SJCRH30 (cell line): ENCODE results near the gene ZBTB32. TPM values are rescaled to one million over a fixed set of nuclear protein-coding genes. Genes with fewer than 3 reads are reported as not detected.
"Not testable (repeated sequence)": the region's sequence is repeated elsewhere in the genome, so short reads cannot be mapped to it uniquely, and the experiment has no call there.

ENCODE experiments used
- DNase-seq, 2 experiments: peaks; one replicate each; pipeline ENCODE4 v3.0.0-alpha.2; 2015 to 2020
- H3K27ac ChIP-seq: fragments of 250-450 bp; sonication (Bioruptor Pico); 2 replicates; pipeline ENCODE4 v1.5.1; 2020; ENCODE audit warnings: mild to moderate bottlenecking, moderate library complexity
- H3K27me3 ChIP-seq: fragments of 250-450 bp; sonication (Bioruptor Pico); 2 replicates; pipeline ENCODE4 v1.5.1; 2020; ENCODE audit warnings: mild to moderate bottlenecking, moderate library complexity
- H3K36me3 ChIP-seq: fragments of 250-450 bp; sonication (Bioruptor Pico); 2 replicates; pipeline ENCODE4 v1.5.1; 2020; ENCODE audit warnings: mild to moderate bottlenecking, moderate library complexity
- H3K4me1 ChIP-seq: fragments of 250-450 bp; sonication (Bioruptor Pico); 2 replicates; pipeline ENCODE4 v1.5.1; 2020; ENCODE audit warnings: mild to moderate bottlenecking, moderate library complexity
- H3K4me3 ChIP-seq: fragments of 250-450 bp; sonication (Bioruptor Pico); 2 replicates; pipeline ENCODE4 v1.5.1; 2020; ENCODE audit warnings: mild to moderate bottlenecking, moderate library complexity
- H3K9me3 ChIP-seq: fragments of 250-450 bp; sonication (Bioruptor Pico); replicated peaks from 2 replicates; pipeline ENCODE4 v1.5.1; 2020; ENCODE audit warnings: mild to moderate bottlenecking, moderate library complexity
- total RNA-seq: library from RNA; depleted of rRNA; stranded (reverse); fragments of >200 nt; shearing (Covaris generic); gene quantifications from 2 replicates; pipeline ENCODE4 v1.2.3, GENCODE V29; 2014

ZBTB32 gene
- total RNA-seq, 1 experiment from 2014 or later = not detected

- DNase-seq = no peak
- Histone ChIP-seq H3K4me3 (no peak overlapping the region), H3K27ac (no peak overlapping the region), H3K36me3 (peaks cover 54% of the 10 kb centered on the region), H3K9me3 (no peaks in the 10 kb centered on the region), H3K4me1 (peaks cover 5% of the 10 kb centered on the region; the same call in 1 of the 2 replicates), H3K27me3 (no peaks in the 10 kb centered on the region)
Measured at GRCh38 chr19:35722461-35722860, 18.1 kb downstream of the ZBTB32 start.

DNA sequence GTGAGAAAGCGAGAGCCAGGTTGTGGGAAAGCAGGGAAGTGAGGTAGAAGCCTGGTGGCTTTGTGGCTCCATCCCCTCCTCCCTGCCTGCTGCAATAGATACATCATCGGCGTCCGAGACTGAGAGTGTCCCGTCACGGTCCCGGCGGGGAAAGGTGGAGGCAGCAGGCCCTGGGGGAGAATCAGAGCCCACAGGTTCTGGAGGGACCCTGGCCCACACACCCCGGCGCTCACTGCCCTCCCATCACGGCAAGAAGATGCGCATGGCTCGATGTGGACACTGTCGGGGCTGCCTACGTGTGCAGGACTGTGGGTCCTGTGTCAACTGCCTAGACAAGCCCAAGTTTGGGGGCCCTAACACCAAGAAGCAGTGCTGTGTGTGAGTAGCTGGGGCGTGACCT, 18.5 kb downstream of the ZBTB32 start:
- Histone ChIP-seq H3K36me3 (peaks cover 58% of the 10 kb centered on the region), H3K9me3 (no peaks in the 10 kb centered on the region), H3K4me3 (no peak overlapping the region), H3K27ac (no peak overlapping the region), H3K27me3 (no peaks in the 10 kb centered on the region), H3K4me1 (peaks cover 5% of the 10 kb centered on the region; the same call in 1 of the 2 replicates)
- DNase-seq = no peak

- no peak for DNase-seq
- no peaks in the 10 kb centered on the region for H3K27me3 ChIP-seq
Measured at GRCh38 chr19:35723671-35724070, 19.3 kb downstream of the ZBTB32 start.

GRCh38 chr19:35724132-35724531, 19.8 kb downstream of the ZBTB32 start:
- not testable (repeated sequence) for H3K4me3 ChIP-seq, H3K9me3 ChIP-seq, H3K4me1 ChIP-seq, H3K27me3 ChIP-seq, DNase-seq, H3K27ac ChIP-seq
- H3K36me3 ChIP-seq = peaks cover 70% of the 10 kb centered on the region

More at GRCh38 chr19:35723671-35724070, 19.3 kb downstream of the ZBTB32 start:
- H3K27ac ChIP-seq = no peak overlapping the region
- H3K9me3 ChIP-seq = no peaks in the 10 kb centered on the region
- H3K4me1 ChIP-seq = peaks cover 5% of the 10 kb centered on the region; the same call in 1 of the 2 replicates
- H3K4me3 ChIP-seq = no peak overlapping the region
- H3K36me3 ChIP-seq = peaks cover 66% of the 10 kb centered on the region

- Histone ChIP-seq H3K36me3 (peaks cover 75% of the 10 kb centered on the region), H3K4me3 (no peak overlapping the region), H3K4me1 (no peaks in the 10 kb centered on the region), H3K27ac (no peak overlapping the region), H3K27me3 (no peaks in the 10 kb centered on the region), H3K9me3 (no peaks in the 10 kb centered on the region)
- no peak for DNase-seq
Measured at GRCh38 chr19:35724560-35724959, 20.2 kb downstream of the ZBTB32 start.

DNA sequence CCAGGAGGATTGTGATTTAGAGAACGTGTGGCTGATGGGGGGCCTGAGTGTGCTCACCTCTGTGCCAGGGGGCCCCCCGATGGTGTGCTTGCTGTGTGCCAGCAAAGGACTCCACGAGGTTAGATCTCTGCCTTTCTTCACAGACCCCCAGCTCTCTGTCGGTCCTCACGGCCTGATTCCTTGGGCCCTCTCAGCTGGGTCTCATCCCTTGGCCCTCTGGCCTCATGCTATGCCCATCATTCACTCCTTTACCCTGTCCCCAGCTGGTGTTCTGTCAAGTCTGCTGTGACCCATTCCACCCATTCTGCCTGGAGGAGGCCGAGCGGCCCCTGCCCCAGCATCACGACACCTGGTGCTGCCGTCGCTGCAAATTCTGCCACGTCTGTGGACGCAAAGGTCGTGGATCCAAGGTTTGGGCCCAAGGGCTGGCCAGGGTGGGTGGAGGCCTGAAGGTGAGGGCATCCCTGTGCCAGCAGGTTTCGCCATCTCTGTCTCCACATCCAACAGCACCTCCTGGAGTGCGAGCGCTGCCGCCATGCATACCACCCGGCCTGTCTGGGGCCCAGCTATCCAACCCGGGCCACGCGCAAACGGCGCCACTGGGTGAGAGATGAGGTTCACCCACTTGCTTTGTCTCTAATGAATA, 21.0 kb downstream of the ZBTB32 start:
- H3K36me3 ChIP-seq = peaks cover 82% of the 10 kb centered on the region
- no peak for DNase-seq
- no peaks in the 10 kb centered on the region for H3K27me3 ChIP-seq
- no peaks in the 10 kb centered on the region for H3K4me1 ChIP-seq
- no peak overlapping the region for H3K4me3 ChIP-seq
- no peaks in the 10 kb centered on the region for H3K9me3 ChIP-seq
- no peak overlapping the region for H3K27ac ChIP-seq

GRCh38 chr19:35727053-35727955, 22.9 kb downstream of the ZBTB32 start:
- H3K27ac ChIP-seq = no peak overlapping the region
- DNase-seq = no peak
- no peaks in the 10 kb centered on the region for H3K27me3 ChIP-seq
- H3K36me3 ChIP-seq = peaks cover 93% of the 10 kb centered on the region
- H3K4me1 ChIP-seq = no peaks in the 10 kb centered on the region
- H3K9me3 ChIP-seq = no peaks in the 10 kb centered on the region
- H3K4me3 ChIP-seq = no peak overlapping the region

- no peaks in the 10 kb centered on the region for H3K9me3 ChIP-seq
- H3K36me3 ChIP-seq = peaks cover 92% of the 10 kb centered on the region
- no peak overlapping the region for H3K4me3 ChIP-seq
- no peak for DNase-seq
- H3K27ac ChIP-seq = no peak overlapping the region
- no peaks in the 10 kb centered on the region for H3K27me3 ChIP-seq
- no peaks in the 10 kb centered on the region for H3K4me1 ChIP-seq
Measured at GRCh38 chr19:35727956-35728706, 23.8 kb downstream of the ZBTB32 start.

DNA sequence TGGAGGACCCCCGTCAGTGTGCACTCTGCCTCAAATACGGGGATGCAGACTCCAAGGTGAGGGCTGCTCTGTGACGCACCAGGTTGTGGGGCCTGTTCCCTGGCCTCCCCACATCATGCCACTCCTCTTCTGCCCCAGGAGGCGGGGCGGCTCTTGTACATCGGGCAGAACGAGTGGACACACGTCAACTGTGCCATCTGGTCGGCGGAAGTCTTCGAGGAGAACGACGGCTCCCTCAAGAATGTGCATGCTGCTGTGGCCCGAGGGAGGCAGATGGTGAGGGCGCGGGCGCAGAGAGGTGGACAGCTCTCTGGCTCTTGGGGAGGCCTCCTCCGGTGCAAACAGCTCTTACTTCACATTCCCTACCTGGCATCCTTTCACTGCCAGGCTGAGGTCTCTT, 24.7 kb downstream of the ZBTB32 start:
- Histone ChIP-seq H3K36me3 (peaks cover 89% of the 10 kb centered on the region), H3K27ac (no peak overlapping the region), H3K4me1 (no peaks in the 10 kb centered on the region), H3K4me3 (no peak overlapping the region), H3K9me3 (no peaks in the 10 kb centered on the region), H3K27me3 (no peaks in the 10 kb centered on the region)
- no peak for DNase-seq

DNA sequence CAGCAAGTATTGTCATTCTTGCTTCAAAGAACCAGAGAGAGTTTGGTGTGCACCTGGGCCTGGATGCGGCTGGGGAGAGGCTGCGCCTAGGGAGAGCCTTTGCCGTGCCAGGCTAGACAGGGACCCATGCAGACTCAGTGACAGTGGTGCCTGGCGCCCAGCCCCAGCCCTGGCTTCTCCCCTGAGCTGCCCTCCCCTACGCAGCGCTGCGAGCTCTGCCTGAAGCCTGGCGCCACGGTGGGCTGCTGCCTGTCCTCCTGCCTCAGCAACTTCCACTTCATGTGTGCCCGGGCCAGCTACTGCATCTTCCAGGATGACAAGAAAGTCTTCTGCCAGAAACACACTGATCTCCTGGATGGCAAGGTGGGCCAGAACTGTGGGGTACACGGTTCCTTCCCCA, 25.4 kb downstream of the ZBTB32 start:
- H3K36me3 ChIP-seq = peaks cover 90% of the 10 kb centered on the region
- no peaks in the 10 kb centered on the region for H3K9me3 ChIP-seq
- no peak overlapping the region for H3K27ac ChIP-seq
- H3K4me1 ChIP-seq = no peaks in the 10 kb centered on the region
- H3K27me3 ChIP-seq = no peaks in the 10 kb centered on the region
- H3K4me3 ChIP-seq = no peak overlapping the region
- DNase-seq = no peak

DNA sequence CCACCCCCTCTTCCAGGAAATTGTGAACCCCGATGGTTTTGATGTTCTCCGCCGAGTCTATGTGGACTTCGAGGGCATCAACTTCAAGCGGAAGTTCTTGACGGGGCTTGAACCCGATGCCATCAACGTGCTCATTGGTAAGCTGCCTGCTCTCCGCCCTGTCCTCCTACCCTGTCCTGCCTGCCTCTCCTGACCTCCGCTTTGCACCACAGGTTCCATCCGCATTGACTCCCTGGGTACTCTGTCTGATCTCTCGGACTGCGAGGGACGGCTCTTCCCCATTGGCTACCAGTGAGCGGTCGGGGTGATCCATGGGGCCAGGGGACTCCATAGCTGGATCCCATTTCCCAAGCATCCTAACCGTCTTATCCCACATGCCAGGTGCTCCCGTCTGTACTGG, 26.0 kb downstream of the ZBTB32 start:
- Histone ChIP-seq H3K4me3 (no peak overlapping the region), H3K9me3 (no peaks in the 10 kb centered on the region), H3K36me3 (peaks cover 88% of the 10 kb centered on the region), H3K4me1 (no peaks in the 10 kb centered on the region), H3K27ac (no peak overlapping the region), H3K27me3 (no peaks in the 10 kb centered on the region)
- no peak for DNase-seq

- H3K27ac ChIP-seq = no peak overlapping the region
- DNase-seq = no peak
- no peak overlapping the region for H3K4me3 ChIP-seq
- H3K36me3 ChIP-seq = peaks cover 86% of the 10 kb centered on the region
- no peaks in the 10 kb centered on the region for H3K9me3 ChIP-seq
- H3K27me3 ChIP-seq = no peaks in the 10 kb centered on the region
- H3K4me1 ChIP-seq = no peaks in the 10 kb centered on the region
Measured at GRCh38 chr19:35731353-35731752, 27.0 kb downstream of the ZBTB32 start.

DNA sequence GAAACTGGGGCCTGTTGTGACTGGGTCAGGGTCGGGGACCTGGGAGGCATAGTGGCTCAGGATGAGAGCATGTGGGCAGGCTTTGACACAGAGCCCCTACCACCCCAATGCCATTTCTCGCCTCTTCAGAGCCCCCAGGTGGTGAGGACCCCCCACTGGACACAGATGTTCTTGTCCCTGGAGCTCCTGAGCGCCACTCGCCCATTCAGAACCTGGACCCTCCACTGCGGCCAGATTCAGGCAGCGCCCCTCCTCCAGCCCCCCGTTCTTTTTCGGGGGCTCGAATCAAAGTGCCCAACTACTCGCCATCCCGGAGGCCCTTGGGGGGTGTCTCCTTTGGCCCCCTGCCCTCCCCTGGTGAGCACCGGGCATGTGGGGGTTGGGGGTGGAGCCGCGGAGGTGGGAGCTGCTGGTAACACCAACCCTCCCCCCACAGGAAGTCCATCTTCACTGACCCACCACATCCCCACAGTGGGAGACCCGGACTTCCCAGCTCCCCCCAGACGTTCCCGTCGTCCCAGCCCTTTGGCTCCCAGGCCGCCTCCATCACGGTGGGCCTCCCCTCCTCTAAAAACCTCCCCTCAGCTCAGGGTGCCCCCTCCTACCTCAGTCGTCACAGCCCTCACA, 27.5 kb downstream of the ZBTB32 start:
- Histone ChIP-seq H3K27me3 (no peaks in the 10 kb centered on the region), H3K9me3 (no peaks in the 10 kb centered on the region), H3K27ac (no peak overlapping the region), H3K4me3 (no peak overlapping the region), H3K36me3 (peaks cover 85% of the 10 kb centered on the region), H3K4me1 (no peaks in the 10 kb centered on the region)
- DNase-seq = no peak

DNA sequence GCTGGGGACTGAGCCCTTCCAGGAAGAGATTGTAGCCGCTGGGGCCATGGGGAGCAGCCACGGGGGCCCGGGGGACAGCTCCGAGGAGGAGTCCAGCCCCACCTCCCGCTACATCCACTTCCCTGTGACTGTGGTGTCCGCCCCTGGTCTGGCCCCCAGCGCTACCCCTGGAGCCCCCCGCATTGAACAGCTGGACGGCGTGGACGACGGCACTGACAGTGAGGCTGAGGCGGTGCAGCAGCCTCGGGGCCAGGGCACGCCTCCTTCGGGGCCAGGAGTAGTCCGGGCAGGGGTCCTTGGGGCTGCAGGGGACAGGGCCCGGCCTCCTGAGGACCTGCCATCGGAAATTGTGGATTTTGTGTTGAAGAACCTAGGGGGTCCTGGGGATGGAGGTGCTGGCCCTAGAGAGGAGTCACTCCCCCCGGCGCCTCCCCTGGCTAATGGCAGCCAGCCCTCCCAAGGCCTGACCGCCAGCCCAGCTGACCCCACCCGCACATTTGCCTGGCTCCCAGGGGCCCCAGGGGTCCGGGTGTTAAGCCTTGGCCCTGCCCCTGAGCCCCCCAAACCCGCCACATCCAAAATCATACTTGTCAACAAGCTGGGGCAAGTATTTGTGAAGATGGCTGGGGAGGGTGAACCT, 28.3 kb downstream of the ZBTB32 start:
- no peak overlapping the region for H3K27ac ChIP-seq
- H3K9me3 ChIP-seq = no peaks in the 10 kb centered on the region
- H3K27me3 ChIP-seq = no peaks in the 10 kb centered on the region
- H3K4me1 ChIP-seq = no peaks in the 10 kb centered on the region
- H3K4me3 ChIP-seq = no peak overlapping the region
- peaks cover 80% of the 10 kb centered on the region for H3K36me3 ChIP-seq
- DNase-seq = no peak
